GM19395 (cell line): ENCODE results near the gene FAM76B.

ENCODE experiments used
- ATAC-seq: cut with Tn5 transposase; IDR thresholded peaks from one replicate; pipeline ENCODE4 v1.9.1; 2021; ENCODE audit warnings: mild to moderate bottlenecking, moderate library complexity; ENCODE audit not compliant: unreplicated experiment

The FAM76B gene

DNA sequence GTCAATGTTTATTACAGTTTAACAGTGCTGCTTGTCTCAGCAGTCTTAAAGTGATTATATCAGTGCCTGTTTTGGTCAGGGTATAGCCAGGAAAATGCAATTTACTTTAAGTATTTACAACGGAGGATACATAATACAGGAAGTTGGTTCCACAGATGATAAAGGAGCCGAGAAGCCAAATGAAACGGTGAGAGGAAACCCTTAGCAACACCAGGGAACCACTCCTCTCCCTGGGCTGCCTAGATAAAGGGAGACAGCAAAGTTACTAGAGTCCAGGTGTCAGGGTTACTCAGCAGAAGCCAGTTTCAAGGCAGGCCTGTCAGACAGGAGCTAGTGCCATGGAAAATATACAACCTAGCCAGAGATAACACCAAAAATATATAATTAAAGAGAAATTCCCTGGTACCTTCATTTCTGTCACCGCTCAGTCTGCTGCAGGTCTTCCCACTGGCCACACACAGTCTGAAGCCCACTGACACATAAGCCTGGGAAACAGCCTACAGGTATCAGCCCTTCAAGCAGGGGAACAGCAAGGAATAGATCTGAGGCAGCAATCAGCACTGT, 55.5 kb downstream of the FAM76B start:
- ATAC-seq: no peak

DNA sequence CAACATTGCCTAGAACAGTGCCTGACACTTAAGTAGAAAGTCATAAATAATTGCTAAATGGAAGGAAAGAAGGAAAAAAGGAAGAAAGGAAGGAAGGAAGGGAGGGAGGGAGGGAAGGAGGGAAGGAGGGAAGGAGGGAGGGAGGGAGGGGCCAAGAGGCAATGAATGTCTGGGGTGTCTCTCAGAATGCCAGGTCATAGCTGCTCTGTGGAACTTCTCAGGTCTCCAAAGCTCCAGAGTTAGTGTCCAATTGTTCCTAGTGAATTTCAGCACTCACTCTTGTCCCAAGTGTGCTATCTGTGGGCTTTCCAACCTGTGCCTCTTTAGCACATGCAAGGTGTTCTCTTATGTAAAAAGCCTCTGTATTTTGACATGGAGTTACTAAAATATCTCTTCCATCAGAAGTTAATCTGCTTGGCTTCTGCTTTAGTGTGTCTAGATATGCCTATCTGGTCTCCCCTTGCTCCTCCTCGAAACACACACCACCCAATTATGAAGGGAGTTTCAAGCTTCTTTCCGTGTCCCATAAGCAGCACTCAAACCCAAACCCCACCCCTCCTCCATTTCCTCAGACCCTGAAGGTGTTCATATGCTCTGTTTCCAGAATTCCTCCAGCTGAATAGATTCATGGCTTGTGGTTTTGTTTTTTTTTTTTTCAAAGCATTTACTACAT, 56.5 kb downstream of the FAM76B start:
- no peak for ATAC-seq

DNA sequence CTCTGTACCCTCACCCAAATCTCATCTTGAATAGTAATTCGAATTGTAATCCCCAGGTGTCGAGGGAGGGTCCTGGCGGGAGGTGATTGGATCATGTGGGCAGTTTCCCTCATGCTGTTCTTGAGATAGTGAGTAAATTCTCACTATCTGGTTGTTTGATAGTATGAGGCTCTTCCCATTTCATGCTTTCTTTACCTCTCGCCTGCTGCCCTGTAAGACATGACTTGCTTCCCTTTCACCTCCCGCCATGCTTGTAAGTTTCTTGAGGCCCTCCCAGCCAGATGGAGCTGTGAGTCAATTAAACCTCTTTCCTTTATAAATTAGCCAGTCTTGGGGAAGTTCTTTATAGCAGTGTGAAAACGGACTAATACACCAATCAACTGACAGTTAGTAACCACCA, 60.1 kb downstream of the FAM76B start:
- ATAC-seq: no peak

DNA sequence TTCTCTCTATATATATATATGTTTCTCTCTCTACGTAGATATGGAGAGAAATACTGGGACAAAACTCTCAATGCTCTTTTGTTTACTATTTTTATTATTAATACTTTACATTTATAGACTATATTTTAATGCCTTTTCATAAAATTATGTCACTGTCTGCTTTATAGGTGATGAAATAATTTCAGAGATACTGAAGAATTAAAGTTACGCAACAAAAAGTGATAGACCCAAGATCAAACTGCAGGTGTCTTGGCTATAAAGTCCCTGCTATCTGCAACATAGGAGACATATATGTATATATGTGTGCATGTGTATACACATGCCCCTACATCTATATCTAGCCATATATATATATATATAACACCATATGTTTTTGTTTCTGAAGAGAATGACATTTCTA, 60.8 kb downstream of the FAM76B start:
- no peak for ATAC-seq

DNA sequence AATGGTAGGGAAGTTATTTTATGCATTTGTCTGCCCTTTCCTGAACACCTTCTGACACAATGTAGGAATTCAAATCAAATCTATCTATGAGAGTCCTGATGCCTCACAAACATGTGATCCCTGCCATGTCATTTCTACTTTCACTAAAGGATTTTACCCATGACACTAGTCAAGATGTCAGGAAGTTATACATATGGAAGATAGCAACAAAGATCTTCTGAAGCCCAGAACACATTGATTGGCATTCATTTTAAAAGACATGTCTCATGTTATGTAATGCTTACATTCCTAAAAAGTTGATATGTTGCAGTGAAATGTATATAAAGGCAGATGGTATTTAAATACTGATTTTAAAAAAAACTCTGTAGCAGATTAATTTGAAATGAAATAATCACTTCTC, 61.5 kb downstream of the FAM76B start:
- ATAC-seq: no peak

DNA sequence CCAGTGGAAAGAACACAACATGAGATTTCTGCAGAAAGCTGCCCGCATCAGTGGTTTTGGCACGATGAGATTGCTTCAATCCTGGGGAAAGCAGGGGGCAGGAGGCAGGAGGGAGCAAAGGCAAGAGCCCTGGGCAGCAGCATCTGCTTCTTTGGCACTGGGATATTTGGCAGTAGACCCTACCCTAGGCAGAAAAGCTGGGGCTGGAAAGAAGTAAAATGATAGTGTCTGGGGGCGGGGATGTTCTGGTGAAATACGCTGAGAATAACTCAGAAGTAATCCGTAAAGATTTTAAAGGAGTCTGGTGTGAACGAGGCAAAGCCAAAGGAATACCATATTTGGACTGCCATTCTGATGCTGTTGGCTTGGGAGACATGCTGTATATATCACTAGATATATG, 62.0 kb downstream of the FAM76B start:
- ATAC-seq: no peak

DNA sequence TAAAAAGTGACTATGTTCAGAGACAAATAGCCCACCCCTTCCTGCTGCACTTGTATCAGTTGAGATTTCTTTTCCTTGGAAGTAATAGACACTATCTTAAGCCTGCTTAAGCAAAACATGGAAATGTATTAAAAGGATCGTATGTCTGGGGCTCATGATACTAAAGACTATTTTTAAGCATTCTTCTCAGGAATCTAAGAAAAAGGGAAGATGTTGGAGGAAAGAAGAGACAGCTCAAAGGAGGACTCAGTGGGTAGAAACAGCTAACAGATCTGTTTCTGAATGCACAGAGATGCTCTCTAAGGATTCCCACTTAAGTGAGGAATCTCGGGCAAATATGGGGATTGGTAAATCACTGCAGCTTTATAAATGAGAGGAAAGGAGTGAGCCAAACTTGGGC, 62.5 kb downstream of the FAM76B start:
- no peak for ATAC-seq

DNA sequence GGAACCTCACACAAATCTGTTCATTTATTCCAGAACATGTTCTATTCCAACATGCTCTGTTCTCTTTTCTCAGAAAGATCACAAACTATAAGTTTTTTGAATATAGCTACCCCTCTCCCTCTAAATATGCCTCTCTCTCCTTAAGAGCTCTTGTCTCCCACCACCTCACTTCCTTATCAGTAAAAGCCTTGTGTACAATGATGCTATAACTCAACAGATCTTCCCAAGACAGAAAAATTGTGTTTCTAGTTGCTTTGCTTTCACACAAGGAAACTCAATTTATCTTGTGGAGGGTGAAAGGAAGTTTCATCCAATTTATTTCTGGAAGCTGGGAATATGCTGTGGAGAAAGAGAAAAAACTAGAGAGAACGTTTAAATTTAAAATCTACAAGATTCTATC, 64.4 kb downstream of the FAM76B start:
- no peak for ATAC-seq

DNA sequence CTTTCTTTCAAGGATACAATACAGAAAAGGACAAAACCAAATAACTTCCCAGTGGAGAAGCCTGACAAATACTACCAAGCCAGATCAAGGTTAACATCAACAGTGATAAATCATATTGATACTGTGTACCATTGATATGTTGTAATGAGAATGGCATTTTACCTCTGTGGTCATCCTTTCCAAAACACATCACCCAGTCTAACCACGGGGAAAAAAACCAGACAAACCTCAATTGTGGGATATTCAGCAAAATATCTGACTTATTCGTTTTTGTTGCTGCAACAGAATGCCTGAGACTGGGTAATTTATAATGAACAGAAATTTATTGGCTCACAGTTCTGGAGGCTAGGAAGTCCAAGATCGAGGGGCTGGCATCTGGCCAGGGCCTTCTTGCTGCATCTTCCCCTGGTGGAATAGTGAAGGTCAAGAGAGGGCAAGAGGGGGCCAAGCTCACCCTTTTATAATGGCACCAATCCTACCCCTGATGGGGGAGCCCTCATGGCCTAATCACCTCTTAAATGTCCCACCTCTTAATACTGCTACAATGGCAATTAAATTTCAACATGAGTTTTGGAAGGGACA, 66.1 kb downstream of the FAM76B start:
- ATAC-seq: no peak

DNA sequence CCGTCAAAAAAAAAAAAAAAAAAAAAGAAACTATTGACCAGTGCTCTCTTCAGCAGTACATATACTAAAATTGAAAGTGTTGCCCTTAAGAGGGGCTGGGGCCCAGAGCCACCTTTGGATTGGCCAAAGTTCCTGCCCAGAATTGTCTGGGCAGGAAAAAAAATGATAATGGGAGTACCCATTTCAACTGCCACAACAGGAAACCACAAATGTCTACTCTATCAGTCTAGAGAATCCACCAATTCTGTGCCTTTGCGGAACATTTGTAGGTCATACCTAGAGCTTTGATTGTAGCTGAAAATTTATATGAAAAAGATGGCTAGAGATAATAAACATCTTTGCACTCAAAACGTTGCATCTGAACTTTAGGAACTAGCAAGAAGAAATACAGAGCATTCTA, 69.4 kb downstream of the FAM76B start:
- ATAC-seq: no peak
